Neural progenitor cell (in vitro differentiated cells): Measurements from ENCODE around the gene TMBIM1. TPM values are rescaled to one million over a fixed set of nuclear protein-coding genes. Genes with fewer than 3 reads are reported as not detected.

ENCODE experiments used
- DNase-seq: peaks from one replicate; pipeline ENCODE4 v3.0.0-alpha.2; 2016; ENCODE audit warnings: low spot score
- H2AFZ ChIP-seq: fragments of 200-600 bp; sonication (generic); replicated peaks from 2 replicates; pipeline ENCODE4 v1.6.1; 2016; ENCODE audit warnings: antibody characterized with exemption
- H3F3A ChIP-seq: fragments of 200-600 bp; sonication (generic); 2 replicates; pipeline ENCODE4 v1.6.1; 2016; ENCODE audit warnings: antibody characterized with exemption, low read depth
- H3K27ac ChIP-seq: fragments of 200-600 bp; sonication (generic); 2 replicates; pipeline ENCODE4 v1.5.1; 2016; ENCODE audit warnings: mild to moderate bottlenecking
- H3K27me3 ChIP-seq: fragments of 200-600 bp; sonication (generic); 2 replicates; pipeline ENCODE4 v1.6.1; 2016; ENCODE audit warnings: mild to moderate bottlenecking, moderate library complexity
- H3K36me3 ChIP-seq: fragments of 200-600 bp; sonication (generic); 2 replicates; pipeline ENCODE4 v1.5.1; 2016
- H3K4me1 ChIP-seq: fragments of 200-600 bp; sonication (generic); 2 replicates; pipeline ENCODE4 v1.6.1; 2016; ENCODE audit warnings: mixed run types
- H3K4me2 ChIP-seq: fragments of 200-600 bp; sonication (generic); 2 replicates; pipeline ENCODE4 v1.6.1; 2016
- H3K4me3 ChIP-seq: fragments of 200-600 bp; sonication (generic); 2 replicates; pipeline ENCODE4 v1.5.1; 2016
- H3K79me2 ChIP-seq: fragments of 200-600 bp; sonication (generic); 2 replicates; pipeline ENCODE4 v1.6.1; 2016; ENCODE audit warnings: low read depth
- H3K9ac ChIP-seq: fragments of 200-600 bp; sonication (generic); 2 replicates; pipeline ENCODE4 v1.6.1; 2016
- H3K9me3 ChIP-seq: fragments of 200-600 bp; sonication (generic); 2 replicates; pipeline ENCODE4 v1.5.1; 2016; ENCODE audit warnings: low read depth
- H4K20me1 ChIP-seq: fragments of 200-600 bp; sonication (generic); 2 replicates; pipeline ENCODE4 v1.6.1; 2016; ENCODE audit warnings: low read depth
- H3K27ac Mint-ChIP-seq: 3 replicates; pipeline ENCODE4 v1.8.0; 2021; ENCODE audit warnings: mixed read lengths
- H3K27me3 Mint-ChIP-seq: 2 replicates; pipeline ENCODE4 v1.8.0; 2022; ENCODE audit warnings: low read depth, mild to moderate bottlenecking, inconsistent platforms, moderate library complexity, mixed read lengths; ENCODE audit not compliant: insufficient read depth
- H3K36me3 Mint-ChIP-seq: 3 replicates; pipeline ENCODE4 v1.8.0; 2021; ENCODE audit warnings: mixed read lengths
- H3K4me1 Mint-ChIP-seq: 3 replicates; pipeline ENCODE4 v1.8.0; 2021; ENCODE audit warnings: mixed read lengths
- H3K4me3 Mint-ChIP-seq: 3 replicates; pipeline ENCODE4 v1.8.0; 2021; ENCODE audit warnings: mild to moderate bottlenecking, moderate library complexity, mixed read lengths
- H3K9me3 Mint-ChIP-seq: 3 replicates; pipeline ENCODE4 v1.8.0; 2020; ENCODE audit warnings: mixed read lengths
- CTCF ChIP-seq: fragments of 200-600 bp; sonication (generic); IDR thresholded peaks from 2 replicates; pipeline ENCODE4 v1.5.1; 2017; ENCODE audit warnings: antibody characterized with exemption, mild to moderate bottlenecking
- EZH2 ChIP-seq: fragments of 200-600 bp; sonication (generic); IDR thresholded peaks from 2 replicates; pipeline ENCODE4 v1.6.1; 2017; ENCODE audit warnings: antibody characterized with exemption, mild to moderate bottlenecking, moderate library complexity
- EZH2phosphoT487 ChIP-seq: fragments of 200-600 bp; sonication (generic); IDR thresholded peaks from 2 replicates; pipeline ENCODE4 v1.6.1; 2017; ENCODE audit warnings: antibody characterized with exemption
- total RNA-seq: library from RNA; depleted of rRNA; stranded (reverse); fragments of >200 nt; gene quantifications from 2 replicates; pipeline ENCODE4 v1.2.3, GENCODE V29; 2015; ENCODE audit warnings: low replicate concordance

The TMBIM1 gene
- total RNA-seq, 1 donor from 2014 or later: 11.1 TPM

GRCh38 chr2:218328294-218328693, 36.0 kb upstream of the TMBIM1 start:
- Mint-ChIP-seq H3K27me3 (peaks cover 18% of the 10 kb centered on the region), H3K4me3 (no peak overlapping the region), H3K4me1 (peaks cover 51% of the 10 kb centered on the region), H3K36me3 (no peaks in the 10 kb centered on the region), H3K9me3 (no peaks in the 10 kb centered on the region), H3K27ac (peak overlapping the region; percentile 43)
- TF ChIP-seq EZH2phosphoT487 (no peak), CTCF (no peak), EZH2 (no peak)
- Histone ChIP-seq H3K36me3 (no peaks in the 10 kb centered on the region), H3K27ac (no peak overlapping the region), H3K9ac (no peak overlapping the region), H2AFZ (no peak overlapping the region), H4K20me1 (no peaks in the 10 kb centered on the region), H3K4me1 (peaks cover 45% of the 10 kb centered on the region), H3K4me2 (no peak overlapping the region), H3K27me3 (no peaks in the 10 kb centered on the region), H3K79me2 (peaks cover 4% of the 10 kb centered on the region), H3K4me3 (no peak overlapping the region), H3F3A (peaks cover 21% of the 10 kb centered on the region), H3K9me3 (no peaks in the 10 kb centered on the region)
- DNase-seq: no peak

- H3K79me2 ChIP-seq: peaks cover 4% of the 10 kb centered on the region
- DNase-seq: no peak
- peaks cover 22% of the 10 kb centered on the region for H3F3A ChIP-seq
- H3K4me3 ChIP-seq: no peak overlapping the region
- no peak overlapping the region for H3K4me2 ChIP-seq
- peaks cover 52% of the 10 kb centered on the region for H3K4me1 Mint-ChIP-seq
- H3K9ac ChIP-seq: no peak overlapping the region
- no peaks in the 10 kb centered on the region for H4K20me1 ChIP-seq
- H2AFZ ChIP-seq: no peak overlapping the region
- no peaks in the 10 kb centered on the region for H3K36me3 Mint-ChIP-seq
- H3K4me1 ChIP-seq: peaks cover 45% of the 10 kb centered on the region
- H3K9me3 Mint-ChIP-seq: no peaks in the 10 kb centered on the region
- no peak for TF ChIP-seq CTCF
- TF ChIP-seq EZH2phosphoT487: no peak
- no peak for TF ChIP-seq EZH2
- no peaks in the 10 kb centered on the region for H3K27me3 ChIP-seq
- no peaks in the 10 kb centered on the region for H3K36me3 ChIP-seq
- no peak overlapping the region for H3K27ac ChIP-seq
- H3K4me3 Mint-ChIP-seq: no peak overlapping the region
- peaks cover 19% of the 10 kb centered on the region for H3K27me3 Mint-ChIP-seq
- H3K9me3 ChIP-seq: no peaks in the 10 kb centered on the region
- H3K27ac Mint-ChIP-seq: no peak overlapping the region
These were observed 35.3 kb upstream of the TMBIM1 start for GRCh38 chr2:218327451-218328210.

GRCh38 chr2:218326315-218326714, 34.0 kb upstream of the TMBIM1 start:
- H3K27ac Mint-ChIP-seq: no peak overlapping the region
- Histone ChIP-seq H3K4me3 (no peak overlapping the region), H3K27ac (no peak overlapping the region), H3F3A (peaks cover 29% of the 10 kb centered on the region), H4K20me1 (no peaks in the 10 kb centered on the region), H3K79me2 (peaks cover 4% of the 10 kb centered on the region), H2AFZ (no peak overlapping the region), H3K4me2 (peak overlapping the region; percentile 56), H3K36me3 (no peaks in the 10 kb centered on the region), H3K9me3 (no peaks in the 10 kb centered on the region), H3K27me3 (no peaks in the 10 kb centered on the region), H3K4me1 (peaks cover 45% of the 10 kb centered on the region), H3K9ac (no peak overlapping the region)
- peaks cover 20% of the 10 kb centered on the region for H3K27me3 Mint-ChIP-seq
- no peak for DNase-seq
- no peaks in the 10 kb centered on the region for H3K36me3 Mint-ChIP-seq
- TF ChIP-seq EZH2phosphoT487 (no peak), EZH2 (no peak), CTCF (no peak)
- peaks cover 55% of the 10 kb centered on the region for H3K4me1 Mint-ChIP-seq
- H3K4me3 Mint-ChIP-seq: no peak overlapping the region
- peaks cover 3% of the 10 kb centered on the region for H3K9me3 Mint-ChIP-seq
